H1 (cell line): ENCODE measurements around the gene TCF7L1. TPM values are rescaled to one million over a fixed set of nuclear protein-coding genes. Genes with fewer than 3 reads are reported as not detected.
"Not testable (repeated sequence)": the region's sequence is repeated elsewhere in the genome, so short reads cannot be mapped to it uniquely, and the experiment has no call there.

Experiments
- CTCF ChIA-PET: fragments of 300-600 bp; sonication (Branson Sonifier 250); formaldehyde crosslinking; loops from one replicate; lab custom pipeline; 2021; ENCODE audit not compliant: partially characterized antibody; lab: Charles Lee
- POLR2A ChIA-PET: fragments of 300-600 bp; sonication (Branson Sonifier 250); formaldehyde crosslinking; loops from one replicate; lab custom pipeline; 2021; ENCODE audit warnings: inconsistent platforms; ENCODE audit not compliant: partially characterized antibody; lab: Charles Lee
- DNase-seq, 2 experiments: peaks; one replicate each; pipeline versions ENCODE4 v3.0.0 to v3.0.0-alpha.2; 2010 to 2022; ENCODE audit warnings: low spot score in 2 of 2, low read depth in 1 of 2, mixed read lengths in 1 of 2
- FAIRE-seq: peaks from 2 replicates; lab custom pipeline; 2011; peaks lifted over from hg19 to GRCh38; lab: Jason Lieb, UNC
- H2AFZ ChIP-seq: 2 replicates; pipeline ENCODE4 v1.8.1; 2012; ENCODE audit warnings: low read length, inconsistent platforms
- H2AK5ac ChIP-seq: 2 replicates; pipeline ENCODE4 v1.6.1; 2013; ENCODE audit warnings: low read depth, low read length
- H2BK120ac ChIP-seq: replicated peaks from 2 replicates; pipeline ENCODE3; 2013; ENCODE audit warnings: low read depth, low read length, inconsistent platforms
- H2BK12ac ChIP-seq: 2 replicates; pipeline ENCODE4 v1.6.1; 2013; ENCODE audit warnings: low read depth, low read length
- H2BK15ac ChIP-seq: 2 replicates; pipeline ENCODE4 v1.6.1; 2013; ENCODE audit warnings: low read length
- H2BK20ac ChIP-seq: 2 replicates; pipeline ENCODE4 v1.6.1; 2013; ENCODE audit warnings: low read length
- H2BK5ac ChIP-seq: 2 replicates; pipeline ENCODE4 v1.6.1; 2013; ENCODE audit warnings: low read depth, low read length
- H3K14ac ChIP-seq: 2 replicates; pipeline ENCODE4 v1.6.1; 2013; ENCODE audit warnings: inconsistent platforms; ENCODE audit not compliant: insufficient read length
- H3K18ac ChIP-seq: 2 replicates; pipeline ENCODE4 v1.6.1; 2013; ENCODE audit warnings: low read length; ENCODE audit errors: extremely low read depth
- H3K23ac ChIP-seq: 2 replicates; pipeline ENCODE4 v1.6.1; 2013; ENCODE audit warnings: inconsistent platforms; ENCODE audit not compliant: insufficient read length
- H3K23me2 ChIP-seq: 2 replicates; pipeline ENCODE4 v1.6.1; 2013; ENCODE audit warnings: low read depth, low read length
- H3K27ac ChIP-seq: 2 replicates; pipeline ENCODE4 v1.6.1; 2011; ENCODE audit warnings: low read depth, low read length, inconsistent platforms
- H3K27me3 ChIP-seq, 4 experiments: replicated peaks in 1 of 4; 1 replicate in 1 of 4; 2 replicates in 3 of 4; pipeline versions ENCODE4 v1.6.1 to v1.8.1; 2011 to 2013; ENCODE audit warnings: low read length in 3 of 4, mild to moderate bottlenecking in 3 of 4, inconsistent platforms in 2 of 4, mixed read lengths in 2 of 4, moderate library complexity in 1 of 4; ENCODE audit not compliant: control insufficient read depth in 3 of 4, insufficient read depth in 3 of 4; ENCODE audit errors: extremely low read depth in 1 of 4
- H3K36me3 ChIP-seq, 4 experiments: 2 replicates each; pipeline versions ENCODE4 v1.6.1 to v1.8.1; 2011 to 2013; ENCODE audit warnings: mild to moderate bottlenecking in 4 of 4, low read length in 3 of 4, moderate library complexity in 2 of 4, control low read depth in 1 of 4, inconsistent platforms in 1 of 4; ENCODE audit not compliant: insufficient read depth in 4 of 4, control insufficient read depth in 2 of 4
- H3K4ac ChIP-seq: replicated peaks from 2 replicates; pipeline ENCODE3; 2013; ENCODE audit warnings: low read length, low read depth, mixed read lengths, inconsistent platforms; ENCODE audit not compliant: insufficient read length
- H3K4me1 ChIP-seq, 4 experiments: replicated peaks in 1 of 4; 1 replicate in 1 of 4; 2 replicates in 3 of 4; pipeline versions ENCODE4 v1.6.1 to v1.8.1; 2011 to 2013; ENCODE audit warnings: low read length in 3 of 4, inconsistent platforms in 2 of 4, mixed read lengths in 1 of 4; ENCODE audit not compliant: insufficient read depth in 4 of 4, control insufficient read depth in 3 of 4
- H3K4me2 ChIP-seq, 2 experiments: 2 replicates each; pipeline versions ENCODE4 v1.6.1 to v1.8.1; 2011 to 2013; ENCODE audit warnings: low read depth in 2 of 2, low read length in 2 of 2, control low read depth in 1 of 2, inconsistent platforms in 1 of 2, mild to moderate bottlenecking in 1 of 2; ENCODE audit not compliant: insufficient read depth in 1 of 2
- H3K4me3 ChIP-seq, 4 experiments: fragments of 200-600, 300-600 bp in 1 of 4; sonication (generic), shearing (Covaris generic), sonication (Bioruptor Twin) in 1 of 4; 2 replicates each; pipeline versions ENCODE4 v1.5.1 to v1.8.1; 2011 to 2016; ENCODE audit warnings: low read length in 4 of 4, low read depth in 3 of 4, control low read depth in 2 of 4, inconsistent platforms in 2 of 4, mild to moderate bottlenecking in 2 of 4, mixed read lengths in 1 of 4, moderate library complexity in 1 of 4; ENCODE audit not compliant: insufficient read depth in 2 of 4; ENCODE audit errors: extremely low read depth in 1 of 4
- H3K56ac ChIP-seq: replicated peaks from 2 replicates; pipeline ENCODE3; 2013; ENCODE audit warnings: low read depth, mild to moderate bottlenecking, mixed read lengths, low read length, inconsistent platforms; ENCODE audit not compliant: insufficient read length
- H3K79me1 ChIP-seq: 2 replicates; pipeline ENCODE4 v1.6.1; 2013; ENCODE audit warnings: low read depth, low read length, control low read depth
- H3K79me2 ChIP-seq, 2 experiments: 2 replicates each; pipeline versions ENCODE4 v1.6.1 to v1.8.1; 2012 to 2013; ENCODE audit warnings: low read length in 2 of 2, mild to moderate bottlenecking in 2 of 2, inconsistent platforms in 1 of 2; ENCODE audit not compliant: insufficient read depth in 2 of 2, control insufficient read depth in 1 of 2
- H3K9ac ChIP-seq, 4 experiments: replicated peaks in 1 of 4; 1 replicate in 1 of 4; 2 replicates in 3 of 4; pipeline versions ENCODE4 v1.6.1 to v1.8.1; 2011 to 2013; ENCODE audit warnings: low read depth in 3 of 4, low read length in 3 of 4, control low read depth in 2 of 4, mild to moderate bottlenecking in 2 of 4, moderate library complexity in 2 of 4, inconsistent platforms in 1 of 4; ENCODE audit errors: extremely low read depth in 1 of 4
- H3K9me3 ChIP-seq, 2 experiments: 2 replicates each; pipeline versions ENCODE4 v1.6.1 to v1.8.1; 2012 to 2013; ENCODE audit warnings: mild to moderate bottlenecking in 2 of 2, moderate library complexity in 2 of 2, control low read depth in 1 of 2, inconsistent platforms in 1 of 2, low read depth in 1 of 2, low read length in 1 of 2, mixed read lengths in 1 of 2; ENCODE audit not compliant: insufficient read depth in 2 of 2
- H4K20me1 ChIP-seq, 2 experiments: replicated peaks in 1 of 2; 2 replicates each; pipeline versions ENCODE3 to v1.8.1; 2011 to 2013; ENCODE audit warnings: inconsistent platforms in 2 of 2, low read length in 2 of 2, mild to moderate bottlenecking in 1 of 2; ENCODE audit not compliant: insufficient read depth in 2 of 2, control insufficient read depth in 1 of 2
- H4K5ac ChIP-seq: 2 replicates; pipeline ENCODE4 v1.6.1; 2013; ENCODE audit warnings: low read length, low read depth, mixed read lengths, inconsistent platforms; ENCODE audit not compliant: insufficient read length
- H4K8ac ChIP-seq: 2 replicates; pipeline ENCODE4 v1.8.0; 2013; ENCODE audit warnings: mild to moderate bottlenecking, moderate library complexity, low read length, inconsistent platforms; ENCODE audit not compliant: insufficient read depth; ENCODE audit errors: extremely low read depth
- H4K91ac ChIP-seq: replicated peaks from 2 replicates; pipeline ENCODE3; 2013; ENCODE audit warnings: low read length, mixed read lengths, inconsistent platforms; ENCODE audit not compliant: insufficient read length
- WGBS, 2 experiments: shearing (Covaris generic) in 1 of 2; methylation state at CpG; one replicate each; pipeline versions ENCODE4 v1.1.6 to v1.1.7; 2013 to 2015; ENCODE audit warnings: low lambda C conversion rate in 2 of 2, mixed read lengths in 2 of 2, inconsistent platforms in 1 of 2, low coverage in 1 of 2, missing lambda C conversion rate in 1 of 2; ENCODE audit not compliant: insufficient replicate concordance in 2 of 2, insufficient coverage in 1 of 2, insufficient read length in 1 of 2; ENCODE audit errors: extremely low coverage in 1 of 2, missing lambda C conversion rate in 1 of 2; 5-methylcytosine and 5-hydroxymethylcytosine counted together
- polyA plus RNA-seq, 7 experiments: library from polyadenylated mRNA; depleted of rRNA in 3 of 7; stranded (reverse) in 5 of 7; unstranded in 2 of 7; fragments of >200 nt in 5 of 7; fragments of 200-250 nt in 2 of 7; gene quantifications; 1 replicate in 5 of 7; 2 replicates in 1 of 7; 4 replicates in 1 of 7; pipeline versions ENCODE4 v1.2.1 to v1.2.3, GENCODE V29; 2011 to 2013; ENCODE audit warnings: missing spikeins in 2 of 7, mixed read lengths in 2 of 7
- total RNA-seq: library from RNA; stranded (reverse); fragmentation: NEBNext Ultra II Directional; extraction: Animal tissue kit (Norgen Biotek cat#: 25700); gene quantifications from 2 replicates; pipeline ENCODE4 v1.2.1, GENCODE V29; 2021

TCF7L1 gene
- total and polyA plus RNA-seq, 2 of the 8 experiments (the other 6 are each of a cell fraction or from before 2014, with no cell fraction given), result 27.5 to 108 TPM

- not testable (repeated sequence) for H4K5ac ChIP-seq, H3K4ac ChIP-seq, H3K9me3 ChIP-seq, H3K27me3 ChIP-seq, H3K4me3 ChIP-seq, H2AFZ ChIP-seq, H2BK5ac ChIP-seq, DNase-seq, H3K14ac ChIP-seq, H3K56ac ChIP-seq, FAIRE-seq, H2BK15ac ChIP-seq, H3K4me2 ChIP-seq, H2AK5ac ChIP-seq, H3K27ac ChIP-seq, H3K9ac ChIP-seq, H3K23me2 ChIP-seq, H2BK12ac ChIP-seq, H2BK20ac ChIP-seq, H2BK120ac ChIP-seq, H4K8ac ChIP-seq, H3K36me3 ChIP-seq, H3K23ac ChIP-seq, H3K18ac ChIP-seq, H4K91ac ChIP-seq
- Histone ChIP-seq H3K79me1 (peaks cover 45% of the 10 kb centered on the region), H4K20me1 (peaks cover 43 to 48% of the 10 kb centered on the region in 2 experiments), H3K4me1 (peaks cover 22 to 40% (median 26%) of the 10 kb centered on the region in 4 experiments), H3K79me2 (peaks cover 0 to 92% of the 10 kb centered on the region in 2 experiments; a peak in 3 of 4 replicates)
- CTCF ChIA-PET, result interaction anchor here (0.7 to 5.6 kb wide), 16 partner anchors 9 to 89 kb away, joined by 3 to 44 read pairs (median 4); no protein-coding TSS in a partner anchor
- POLR2A ChIA-PET, result interaction anchor here (1.0 to 2.1 kb wide), 5 partner anchors 9 to 45 kb away, joined by 3 to 8 read pairs (median 3); no protein-coding TSS in a partner anchor
- WGBS, 2 experiments, result 89% methylated on average over 8 of the region's 9 CpGs; no CpG with 5 or more reads in 1 of the 2 experiments
These were observed 78.4 kb downstream of the TCF7L1 start for GRCh38 chr2:85211606-85212005.
